Colonic mucosa (tissue), 4 donors: ENCODE measurements around the gene IRGC. TPM values are rescaled to one million over a fixed set of nuclear protein-coding genes. Genes with fewer than 3 reads are reported as not detected.

Source experiments
- DNase-seq: peaks from one replicate; pipeline ENCODE4 v3.0.0-alpha.2; 2020
- H3K27ac ChIP-seq: fragments of 200-600 bp; one replicate; pipeline ENCODE4 v1.8.0; 2021
- H3K27me3 ChIP-seq: fragments of 200-600 bp; one replicate; pipeline ENCODE4 v1.8.0; 2021
- H3K36me3 ChIP-seq: fragments of 200-600 bp; one replicate; pipeline ENCODE4 v1.8.0; 2021
- H3K4me1 ChIP-seq: fragments of 200-600 bp; one replicate; pipeline ENCODE4 v1.8.0; 2021; ENCODE audit warnings: mild to moderate bottlenecking
- H3K4me3 ChIP-seq: fragments of 200-600 bp; one replicate; pipeline ENCODE4 v1.8.0; 2021
- H3K9ac ChIP-seq, 2 donors: one replicate each; pipeline ENCODE4 v1.7.0; 2013; ENCODE audit warnings: control low read depth in 2 of 2, low read depth in 2 of 2, low read length in 2 of 2
- H3K9me3 ChIP-seq: fragments of 200-600 bp; one replicate; pipeline ENCODE4 v1.8.0; 2021
- intact Hi-C: fragments of 100-400 bp; cut with DNase I; formaldehyde crosslinking; loops from one replicate; pipeline ENCODE4 v1.14.1; 2022
- total RNA-seq, 2 donors: library from RNA; stranded (reverse); fragmentation: NEBNext Ultra II Directional in 1 of 2; extraction: Animal tissue kit (Norgen Biotek cat#: 25700) in 1 of 2; gene quantifications; one replicate each; pipeline ENCODE4 v1.2.1, GENCODE V29; 2021
- TF ChIP-seq, protein P1 (sequence below): fragments of 200-600 bp; IDR thresholded peaks from one replicate; pipeline ENCODE4 v1.8.0; 2022; ENCODE audit warnings: antibody characterized with exemption, mild to moderate bottlenecking
- donor health status: healthy.
- donor health status: DM: no; HTN: no; CAD: no.
- donor health status: DM: no; HTN: no; CAD: no.

Gene IRGC
- total RNA-seq, 2 donors from 2014 or later, result not detected

DNA sequence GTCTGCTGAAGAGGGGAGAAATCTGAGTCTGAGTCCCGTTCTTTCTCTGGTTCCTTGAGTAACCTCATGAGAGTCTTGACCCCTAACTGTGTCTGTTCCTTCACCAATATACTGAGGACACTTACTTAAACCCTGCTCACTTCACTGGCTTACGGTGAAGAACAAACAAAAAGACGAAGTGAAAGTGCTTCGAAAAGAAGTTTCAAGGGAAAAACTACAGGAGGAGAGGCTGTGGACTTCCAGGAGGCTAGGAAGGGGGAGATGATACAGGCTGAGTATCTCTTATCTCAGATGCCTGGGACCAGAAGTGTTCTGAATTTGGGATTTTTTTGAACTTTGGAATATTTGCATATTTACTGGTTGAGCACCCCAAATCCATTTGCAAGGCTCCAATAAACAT lies 32.8 kb downstream of the IRGC start:
- Histone ChIP-seq H3K27ac (no peak overlapping the region), H3K4me3 (no peak overlapping the region), H3K27me3 (no peaks in the 10 kb centered on the region), H3K36me3 (peaks cover 12% of the 10 kb centered on the region), H3K9me3 (no peaks in the 10 kb centered on the region), H3K9ac (no peak overlapping the region), H3K4me1 (peaks cover 8% of the 10 kb centered on the region)
- DNase-seq, result no peak
- intact Hi-C loops, result no loop called here
- TF ChIP-seq, protein P1, sequence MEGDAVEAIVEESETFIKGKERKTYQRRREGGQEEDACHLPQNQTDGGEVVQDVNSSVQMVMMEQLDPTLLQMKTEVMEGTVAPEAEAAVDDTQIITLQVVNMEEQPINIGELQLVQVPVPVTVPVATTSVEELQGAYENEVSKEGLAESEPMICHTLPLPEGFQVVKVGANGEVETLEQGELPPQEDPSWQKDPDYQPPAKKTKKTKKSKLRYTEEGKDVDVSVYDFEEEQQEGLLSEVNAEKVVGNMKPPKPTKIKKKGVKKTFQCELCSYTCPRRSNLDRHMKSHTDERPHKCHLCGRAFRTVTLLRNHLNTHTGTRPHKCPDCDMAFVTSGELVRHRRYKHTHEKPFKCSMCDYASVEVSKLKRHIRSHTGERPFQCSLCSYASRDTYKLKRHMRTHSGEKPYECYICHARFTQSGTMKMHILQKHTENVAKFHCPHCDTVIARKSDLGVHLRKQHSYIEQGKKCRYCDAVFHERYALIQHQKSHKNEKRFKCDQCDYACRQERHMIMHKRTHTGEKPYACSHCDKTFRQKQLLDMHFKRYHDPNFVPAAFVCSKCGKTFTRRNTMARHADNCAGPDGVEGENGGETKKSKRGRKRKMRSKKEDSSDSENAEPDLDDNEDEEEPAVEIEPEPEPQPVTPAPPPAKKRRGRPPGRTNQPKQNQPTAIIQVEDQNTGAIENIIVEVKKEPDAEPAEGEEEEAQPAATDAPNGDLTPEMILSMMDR, result no peak

DNA sequence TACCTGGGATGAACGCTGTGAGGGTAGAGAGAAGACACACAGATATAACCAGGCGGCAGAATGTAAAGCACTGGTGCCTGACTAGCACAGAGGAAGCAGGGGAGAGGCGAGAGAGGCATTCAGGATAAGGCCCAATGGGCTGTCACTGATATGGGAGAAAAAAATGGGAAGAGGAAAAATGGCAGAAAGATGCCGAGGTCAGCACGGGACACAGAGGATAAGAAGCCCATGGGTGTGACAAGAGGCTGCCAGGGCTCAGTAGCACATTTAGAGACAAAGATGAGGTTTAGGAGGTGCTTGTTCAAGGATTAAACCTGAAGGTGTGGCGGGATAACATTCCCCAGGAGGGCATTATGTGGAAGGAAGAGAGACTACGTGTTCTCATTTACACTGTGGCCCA lies 33.3 kb downstream of the IRGC start:
- DNase-seq, result no peak
- Histone ChIP-seq H3K36me3 (peaks cover 12% of the 10 kb centered on the region), H3K27ac (no peak overlapping the region), H3K9ac (no peak overlapping the region), H3K4me1 (peaks cover 8% of the 10 kb centered on the region), H3K27me3 (no peaks in the 10 kb centered on the region), H3K4me3 (no peak overlapping the region), H3K9me3 (no peaks in the 10 kb centered on the region)
- TF ChIP-seq, protein P1, result no peak
- intact Hi-C loops, result no loop called here

DNA sequence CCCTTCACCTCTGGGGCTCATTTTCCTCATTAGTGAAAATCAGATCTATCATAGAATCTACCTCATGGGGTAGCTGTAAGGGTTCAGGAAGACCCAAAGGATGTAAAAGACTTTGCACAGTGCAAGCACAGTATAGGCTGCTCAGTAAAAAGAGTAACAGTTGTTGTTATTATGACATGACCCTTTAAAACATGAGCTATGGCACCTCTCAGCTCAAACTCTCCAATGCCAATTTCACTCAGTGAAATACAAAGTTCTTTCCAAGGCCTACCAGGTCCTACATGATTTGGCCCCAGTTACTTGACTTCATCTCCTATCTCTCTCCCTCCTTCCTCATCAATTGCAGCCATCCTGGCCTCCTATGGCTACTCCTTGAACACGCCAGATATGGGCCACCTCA lies 34.0 kb downstream of the IRGC start:
- intact Hi-C loops, result no loop called here
- DNase-seq, result no peak
- H3K27me3 ChIP-seq, result no peaks in the 10 kb centered on the region
- no peak overlapping the region for H3K9ac ChIP-seq
- TF ChIP-seq, protein P1, result no peak
- H3K4me3 ChIP-seq, result no peak overlapping the region
- peaks cover 12% of the 10 kb centered on the region for H3K36me3 ChIP-seq
- H3K9me3 ChIP-seq, result no peaks in the 10 kb centered on the region
- H3K4me1 ChIP-seq, result peaks cover 8% of the 10 kb centered on the region
- no peak overlapping the region for H3K27ac ChIP-seq

GRCh38 chr19:43751466-43752220 lies 35.8 kb downstream of the IRGC start:
- H3K36me3 ChIP-seq, result peaks cover 7% of the 10 kb centered on the region
- no peak overlapping the region for H3K27ac ChIP-seq
- H3K9ac ChIP-seq, result no peak overlapping the region
- TF ChIP-seq, protein P1, result no peak
- H3K9me3 ChIP-seq, result no peaks in the 10 kb centered on the region
- H3K4me1 ChIP-seq, result peaks cover 8% of the 10 kb centered on the region
- no peaks in the 10 kb centered on the region for H3K27me3 ChIP-seq
- no peak overlapping the region for H3K4me3 ChIP-seq
- intact Hi-C loops, result no loop called here
- no peak for DNase-seq

- no peak for DNase-seq
- Histone ChIP-seq H3K9me3 (no peaks in the 10 kb centered on the region), H3K4me3 (no peak overlapping the region), H3K27me3 (no peaks in the 10 kb centered on the region), H3K36me3 (peaks cover 7% of the 10 kb centered on the region), H3K4me1 (peaks cover 8% of the 10 kb centered on the region), H3K9ac (no peak overlapping the region), H3K27ac (peak overlapping the region; percentile 100)
- TF ChIP-seq, protein P1, result no peak
- intact Hi-C loops, result no loop called here
These were observed 36.5 kb downstream of the IRGC start for GRCh38 chr19:43752287-43752875.
